K562 (cell line): ENCODE data around the gene C7orf57. TPM values are rescaled to one million over a fixed set of nuclear protein-coding genes. Genes with fewer than 3 reads are reported as not detected.

Experiments used
- ATAC-seq: fragments of 200-7000 bp; cut with Tn5 transposase; 3 replicates; pipeline ENCODE4 v1.9.1; 2020; ENCODE audit warnings: moderate library complexity
- BruUV-seq: library from RNA; stranded (reverse); fragments of 400-500 nt; replicated peaks from 2 replicates; lab custom pipeline; 2021; lab: Mats Ljungman, UMichigan
- CTCF ChIA-PET: fragments of 300-600 bp; formaldehyde crosslinking; extraction: SDS; loops from one replicate; lab custom pipeline; 2021; ENCODE audit warnings: low intra/inter-chr PET ratio; lab: Yijun Ruan, JAX
- POLR2A ChIA-PET: fragments of 300-600, 350-650 bp; sonication (Branson Sonifier 250); formaldehyde crosslinking; extraction: SDS; loops from one replicate; lab custom pipeline; 2021; ENCODE audit warnings: antibody characterized with exemption, inconsistent platforms; lab: Yijun Ruan, JAX
- DNase-seq, 4 experiments: peaks; one replicate each; pipeline versions ENCODE4 v3.0.0 to v3.0.0-alpha.2; 2011 to 2018; ENCODE audit warnings: low spot score in 3 of 4, mixed read lengths in 3 of 4; ENCODE audit errors: extremely low read depth in 1 of 4
- FAIRE-seq: peaks from 2 replicates; lab custom pipeline; 2011; peaks lifted over from hg19 to GRCh38; lab: Jason Lieb, UNC
- H2AFZ ChIP-seq: 2 replicates; pipeline ENCODE4 v1.6.0; 2011; ENCODE audit warnings: low read depth, low read length, control low read depth, inconsistent platforms
- H3K27ac ChIP-seq: fragments of 200-600 bp; 3 replicates; pipeline ENCODE4 v1.8.0; 2011; ENCODE audit warnings: low read depth, mild to moderate bottlenecking, control low read depth, inconsistent platforms, low read length, moderate library complexity, mixed read lengths; ENCODE audit errors: extremely low read depth
- H3K27me3 ChIP-seq, 2 experiments: fragments of 300-600 bp in 1 of 2; 2 replicates in 1 of 2; 3 replicates in 1 of 2; pipeline versions ENCODE4 v1.6.0 to v1.8.0; 2011; ENCODE audit warnings: inconsistent platforms in 2 of 2, low read length in 2 of 2, mild to moderate bottlenecking in 1 of 2, mixed read lengths in 1 of 2, moderate library complexity in 1 of 2; ENCODE audit not compliant: control insufficient read depth in 2 of 2, insufficient read depth in 2 of 2
- H3K36me3 ChIP-seq: fragments of 300-600 bp; 3 replicates; pipeline ENCODE4 v1.8.0; 2011; ENCODE audit warnings: mild to moderate bottlenecking, low read length, inconsistent platforms; ENCODE audit not compliant: control insufficient read depth, insufficient read depth
- H3K4me1 ChIP-seq, 2 experiments: fragments of 200-600 bp in 1 of 2; replicated peaks in 1 of 2; 2 replicates in 1 of 2; 3 replicates in 1 of 2; pipeline versions ENCODE4 v1.5.1 to v1.8.0; 2011; ENCODE audit warnings: inconsistent platforms in 2 of 2, low read length in 2 of 2, mild to moderate bottlenecking in 1 of 2, mixed read lengths in 1 of 2, moderate library complexity in 1 of 2; ENCODE audit not compliant: control insufficient read depth in 2 of 2, insufficient read depth in 2 of 2
- H3K4me2 ChIP-seq: 2 replicates; pipeline ENCODE4 v1.6.1; 2011; ENCODE audit warnings: low read length, control low read depth, inconsistent platforms, mixed read lengths; ENCODE audit not compliant: insufficient read depth
- H3K4me3 ChIP-seq: fragments of 200-600 bp; sonication (generic), shearing (Covaris generic); 2 replicates; pipeline ENCODE4 v1.5.1; 2016; ENCODE audit warnings: control low read depth, inconsistent platforms
- H3K79me2 ChIP-seq: fragments of 200-600 bp; 3 replicates; pipeline ENCODE4 v1.8.0; 2011; ENCODE audit warnings: low read length, inconsistent platforms; ENCODE audit not compliant: control insufficient read depth, insufficient read depth
- H3K9ac ChIP-seq, 2 experiments: 2 replicates each; pipeline versions ENCODE4 v1.6.0 to v1.6.1; 2011; ENCODE audit warnings: low read depth in 2 of 2, low read length in 2 of 2, control low read depth in 1 of 2, inconsistent platforms in 1 of 2, mild to moderate bottlenecking in 1 of 2, mixed read lengths in 1 of 2; ENCODE audit not compliant: insufficient read depth in 1 of 2
- H3K9me1 ChIP-seq: one replicate; pipeline ENCODE4 v1.6.0; 2011; ENCODE audit warnings: inconsistent platforms, mild to moderate bottlenecking, low read length, moderate library complexity; ENCODE audit not compliant: control insufficient read depth, insufficient read depth
- H3K9me3 ChIP-seq: replicated peaks from 2 replicates; pipeline ENCODE4 v1.5.1; 2011; ENCODE audit warnings: low read depth, low read length, inconsistent platforms; ENCODE audit not compliant: control insufficient read depth, insufficient read depth
- H4K20me1 ChIP-seq: replicated peaks from 2 replicates; pipeline ENCODE4 v1.6.1; 2011; ENCODE audit warnings: low read length, inconsistent platforms, mixed read lengths; ENCODE audit not compliant: control insufficient read depth, insufficient read depth
- CEBPB ChIP-seq: fragments of 450-650 bp; IDR thresholded peaks from 2 replicates; pipeline ENCODE4 v1.6.1; 2016; ENCODE audit warnings: missing genetic modification characterization, missing compliant biosample characterization
- CEBPG ChIP-seq, 3 experiments: fragments of 200-800 bp in 1 of 3; sonication (Bioruptor generic) in 1 of 3; sonication (generic) in 1 of 3; formaldehyde crosslinking in 1 of 3; IDR thresholded peaks in 2 of 3; conservative IDR thresholded peaks in 1 of 3; 2 replicates each; pipeline versions ENCODE4 v1.6.1 to v1.8.0; 2016 to 2022; ENCODE audit warnings: missing compliant biosample characterization in 2 of 3, missing genetic modification characterization in 2 of 3, mild to moderate bottlenecking in 1 of 3, missing genetic modification reagents in 1 of 3
- EHMT2 ChIP-seq: fragments of 450-650 bp; IDR thresholded peaks from 2 replicates; pipeline ENCODE4 v1.6.1; 2018; ENCODE audit warnings: antibody characterized with exemption
- HSF4 ChIP-seq: fragments of 250-450 bp; sonication (Bioruptor Pico); IDR thresholded peaks from 2 replicates; pipeline ENCODE4 v2.1.2; 2022; ENCODE audit warnings: mild to moderate bottlenecking, moderate library complexity, borderline replicate concordance
- ZBTB7A ChIP-seq: IDR thresholded peaks from 2 replicates; pipeline ENCODE4 v1.6.1; 2011; ENCODE audit warnings: low read depth, mild to moderate bottlenecking, low read length, moderate library complexity, borderline replicate concordance; ENCODE audit not compliant: control insufficient read depth
- ZEB2 ChIP-seq: fragments of 450-650 bp; IDR thresholded peaks from 2 replicates; pipeline ENCODE4 v1.6.1; 2016
- ZNF12 ChIP-seq: sonication (generic); formaldehyde crosslinking; IDR thresholded peaks from 2 replicates; pipeline ENCODE4 v1.4.0; 2020; ENCODE audit warnings: mild to moderate bottlenecking, missing genetic modification reagents
- WGBS: fragments of 100-300 bp; shearing (Covaris generic); methylation state at CpG from one replicate; pipeline ENCODE4 v1.1.6; 2016; ENCODE audit warnings: low coverage, mixed read lengths; ENCODE audit not compliant: insufficient coverage; ENCODE audit errors: missing lambda C conversion rate; 5-methylcytosine and 5-hydroxymethylcytosine counted together
- in situ Hi-C: fragments of 300-500 bp; cut with MboI; formaldehyde crosslinking; loops from 4 replicates; pipeline ENCODE4 v1.15.0; 2018; ENCODE audit warnings: inconsistent platforms, mixed read lengths
- intact Hi-C: fragments of 100-400 bp; cut with micrococcal nuclease; formaldehyde crosslinking; loops from 2 replicates; pipeline ENCODE4 v1.14.2; 2022
- polyA plus RNA-seq, 8 experiments: library from polyadenylated mRNA; depleted of rRNA in 4 of 8; stranded (reverse) in 5 of 8; unstranded in 3 of 8; fragments of >200 nt; fragmentation: Nextera tagmentation in 2 of 8; fragmentation: Illumina TruSeq in 1 of 8; extraction: Ambion mirVana in 2 of 8; extraction: Trizol in 1 of 8; gene quantifications; 2 replicates each; pipeline versions ENCODE4 v1.2.1 to v1.2.3, GENCODE V29; 2011 to 2014; ENCODE audit warnings: inconsistent platforms in 1 of 8, missing spikeins in 1 of 8
- total RNA-seq, 7 experiments: library from RNA; depleted of rRNA in 6 of 7; stranded (reverse); fragments of >200 nt in 6 of 7; fragmentation: Illumina TruSeq in 2 of 7; extraction: Trizol in 2 of 7; gene quantifications; 2 replicates each; pipeline versions ENCODE4 v1.2.1 to v1.2.3, GENCODE V29; 2011 to 2021; ENCODE audit warnings: low replicate concordance in 1 of 7
- TF ChIP-seq, protein P1 (sequence below), 2 experiments: fragments of 450-650 bp in 1 of 2; sonication (generic) in 1 of 2; formaldehyde crosslinking in 1 of 2; IDR thresholded peaks in 1 of 2; conservative IDR thresholded peaks in 1 of 2; 2 replicates each; pipeline versions ENCODE4 v1.6.1 to v1.8.1; 2016 to 2023; ENCODE audit warnings: mild to moderate bottlenecking in 2 of 2, moderate library complexity in 2 of 2, inconsistent platforms in 1 of 2, missing genetic modification reagents in 1 of 2
- TF ChIP-seq, protein P2 (sequence below), 2 experiments: fragments of 450-650 bp; IDR thresholded peaks; 2 replicates each; pipeline ENCODE4 v1.6.1; 2018; ENCODE audit warnings: mild to moderate bottlenecking in 2 of 2, low read depth in 1 of 2; ENCODE audit not compliant: partially characterized antibody in 2 of 2

Gene C7orf57
- total and polyA plus RNA-seq, 9 of the 15 experiments (the other 6 are each of a cell fraction or from before 2014, with no cell fraction given) = not detected

DNA sequence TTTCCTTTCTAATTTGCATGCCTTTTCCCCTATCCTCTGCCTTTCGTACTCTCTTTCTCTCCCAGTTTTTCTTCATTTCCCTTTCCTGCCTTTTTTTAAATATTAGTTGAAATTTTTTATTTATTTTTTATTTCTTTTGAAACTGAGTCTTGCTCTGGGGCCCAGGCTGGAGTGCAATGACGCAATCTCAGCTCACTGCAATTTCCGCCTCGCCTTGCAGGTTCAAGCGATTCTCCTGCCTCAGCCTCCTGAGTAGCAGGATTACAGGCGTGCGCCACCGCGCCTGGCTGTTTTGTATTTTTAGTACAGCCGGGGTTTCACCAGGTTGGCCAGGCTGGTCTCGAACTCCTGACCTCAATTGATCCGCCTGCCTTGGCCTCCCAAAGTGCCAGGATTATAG is 35.9 kb upstream of the C7orf57 start:
- Histone ChIP-seq H2AFZ (no peak overlapping the region), H3K36me3 (no peaks in the 10 kb centered on the region), H3K27ac (no peak overlapping the region), H4K20me1 (no peaks in the 10 kb centered on the region; the same call in 1 of the 2 replicates), H3K79me2 (no peaks in the 10 kb centered on the region)
- 21% methylated on average over 12 of the region's 12 CpGs for WGBS
- no peak for ATAC-seq
- no peak for TF ChIP-seq CEBPG (CRISPR knock-in tag; IDR thresholded peaks at IDR 0.05)
- peak; percentile 40 to 53; a peak in 3 of 4 replicates for TF ChIP-seq CEBPG (tag; conservative IDR thresholded peaks at IDR 0.05 in 1 of 2, IDR thresholded peaks at IDR 0.05 in 1 of 2)
- no peak for TF ChIP-seq EHMT2
- TF ChIP-seq ZEB2 = no peak
- TF ChIP-seq HSF4 (CRISPR knock-in tag) = no peak
- TF ChIP-seq ZNF12 (CRISPR knock-in tag) = no peak
- TF ChIP-seq ZBTB7A = no peak
- TF ChIP-seq CEBPB (tag) = peak; percentile 52
- TF ChIP-seq, protein P1, sequence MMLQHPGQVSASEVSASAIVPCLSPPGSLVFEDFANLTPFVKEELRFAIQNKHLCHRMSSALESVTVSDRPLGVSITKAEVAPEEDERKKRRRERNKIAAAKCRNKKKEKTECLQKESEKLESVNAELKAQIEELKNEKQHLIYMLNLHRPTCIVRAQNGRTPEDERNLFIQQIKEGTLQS (IDR thresholded peaks at IDR 0.05) = peak; percentile 66
- TF ChIP-seq, protein P1 (CRISPR knock-in tag; conservative IDR thresholded peaks at IDR 0.05) = no peak
- TF ChIP-seq, protein P2, sequence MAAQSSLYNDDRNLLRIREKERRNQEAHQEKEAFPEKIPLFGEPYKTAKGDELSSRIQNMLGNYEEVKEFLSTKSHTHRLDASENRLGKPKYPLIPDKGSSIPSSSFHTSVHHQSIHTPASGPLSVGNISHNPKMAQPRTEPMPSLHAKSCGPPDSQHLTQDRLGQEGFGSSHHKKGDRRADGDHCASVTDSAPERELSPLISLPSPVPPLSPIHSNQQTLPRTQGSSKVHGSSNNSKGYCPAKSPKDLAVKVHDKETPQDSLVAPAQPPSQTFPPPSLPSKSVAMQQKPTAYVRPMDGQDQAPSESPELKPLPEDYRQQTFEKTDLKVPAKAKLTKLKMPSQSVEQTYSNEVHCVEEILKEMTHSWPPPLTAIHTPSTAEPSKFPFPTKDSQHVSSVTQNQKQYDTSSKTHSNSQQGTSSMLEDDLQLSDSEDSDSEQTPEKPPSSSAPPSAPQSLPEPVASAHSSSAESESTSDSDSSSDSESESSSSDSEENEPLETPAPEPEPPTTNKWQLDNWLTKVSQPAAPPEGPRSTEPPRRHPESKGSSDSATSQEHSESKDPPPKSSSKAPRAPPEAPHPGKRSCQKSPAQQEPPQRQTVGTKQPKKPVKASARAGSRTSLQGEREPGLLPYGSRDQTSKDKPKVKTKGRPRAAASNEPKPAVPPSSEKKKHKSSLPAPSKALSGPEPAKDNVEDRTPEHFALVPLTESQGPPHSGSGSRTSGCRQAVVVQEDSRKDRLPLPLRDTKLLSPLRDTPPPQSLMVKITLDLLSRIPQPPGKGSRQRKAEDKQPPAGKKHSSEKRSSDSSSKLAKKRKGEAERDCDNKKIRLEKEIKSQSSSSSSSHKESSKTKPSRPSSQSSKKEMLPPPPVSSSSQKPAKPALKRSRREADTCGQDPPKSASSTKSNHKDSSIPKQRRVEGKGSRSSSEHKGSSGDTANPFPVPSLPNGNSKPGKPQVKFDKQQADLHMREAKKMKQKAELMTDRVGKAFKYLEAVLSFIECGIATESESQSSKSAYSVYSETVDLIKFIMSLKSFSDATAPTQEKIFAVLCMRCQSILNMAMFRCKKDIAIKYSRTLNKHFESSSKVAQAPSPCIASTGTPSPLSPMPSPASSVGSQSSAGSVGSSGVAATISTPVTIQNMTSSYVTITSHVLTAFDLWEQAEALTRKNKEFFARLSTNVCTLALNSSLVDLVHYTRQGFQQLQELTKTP (IDR thresholded peaks at IDR 0.05; ENCODE audit: low read depth in 1 of 2, partially characterized antibody in 2 of 2) = no peak
- TF ChIP-seq, all 486 proteins: peak for 3
- H3K4me1 ChIP-seq = no peaks in the 10 kb centered on the region
- H3K4me3 ChIP-seq = no peak overlapping the region
- H3K9ac ChIP-seq = no peak overlapping the region
- no peaks in the 10 kb centered on the region for H3K27me3 ChIP-seq
- BruUV-seq = no TSS peak
- H3K9me1 ChIP-seq = no peaks in the 10 kb centered on the region
- ChIA-PET POLR2A (interaction anchor here (0.6 kb wide), 1 partner anchor 846 kb away, joined by 3 read pairs; no protein-coding TSS in a partner anchor), CTCF (no interaction called here)
- in situ Hi-C loops (no loop called here), intact Hi-C loops (no loop called here)
- H3K9me3 ChIP-seq = no peaks in the 10 kb centered on the region
- no peak for FAIRE-seq
- DNase-seq = no peak
- H3K4me2 ChIP-seq = no peak overlapping the region
